ENCODE data around the gene TIE1. TPM values are rescaled to one million over a fixed set of nuclear protein-coding genes. Genes with fewer than 3 reads are reported as not detected.

TIE1 gene
- total RNA-seq, 1 donor from 2014 or later: 0.94 TPM

GRCh38 chr1:43293896-43294760, 6.7 kb upstream of the TIE1 start:
- DNase-seq (ENCODE audit: low read depth): peak; percentile 96

DNA sequence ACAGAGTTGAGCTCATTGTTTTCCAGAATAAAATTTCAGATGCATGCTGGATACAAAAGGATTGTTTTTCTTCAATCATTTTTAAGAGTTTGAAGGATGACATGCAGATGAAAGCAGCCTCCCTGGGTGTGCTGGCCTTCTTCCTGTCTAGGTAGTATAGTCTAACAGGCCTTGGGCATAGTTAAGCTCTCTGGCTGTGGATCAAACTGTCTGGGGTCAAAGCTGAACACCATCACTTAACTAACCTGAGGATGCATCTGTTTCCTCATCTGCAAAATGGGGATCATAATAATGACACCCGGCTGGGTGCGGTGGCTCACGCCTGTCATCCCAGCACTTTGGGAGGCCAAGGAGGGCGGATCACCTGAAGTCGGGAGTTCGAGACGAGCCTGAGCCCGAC, 6.0 kb upstream of the TIE1 start:
- no peak for DNase-seq (ENCODE audit: low read depth)

- DNase-seq (ENCODE audit: low read depth): peak; percentile 67
Measured at GRCh38 chr1:43296207-43296606, 4.6 kb upstream of the TIE1 start.

GRCh38 chr1:43298055-43298454, 2.7 kb upstream of the TIE1 start:
- no peak for DNase-seq (ENCODE audit: low read depth)

DNA sequence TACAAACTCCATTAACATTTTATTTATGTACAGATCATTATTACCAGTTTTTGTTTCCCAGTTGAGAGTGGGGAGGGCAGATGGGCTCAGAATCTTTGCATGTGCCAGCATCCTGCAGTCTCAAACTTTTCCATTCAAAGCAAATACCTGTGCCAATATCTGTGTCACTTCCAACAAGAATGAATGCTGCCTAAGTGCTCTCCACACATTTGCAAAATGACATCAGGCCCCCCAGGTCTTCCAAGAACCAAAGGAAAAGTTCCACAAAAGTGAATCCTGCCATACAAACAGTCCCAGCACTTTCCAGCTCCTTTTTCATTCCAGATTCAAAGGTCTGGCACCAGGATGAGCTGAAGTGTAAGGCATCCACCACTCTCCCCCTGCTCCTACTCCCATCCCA, 1.7 kb upstream of the TIE1 start:
- no peak for DNase-seq (ENCODE audit: low read depth)

- no peak for DNase-seq (ENCODE audit: low read depth)
Measured at GRCh38 chr1:43302201-43302600, 1.4 kb downstream of the TIE1 start.

DNA sequence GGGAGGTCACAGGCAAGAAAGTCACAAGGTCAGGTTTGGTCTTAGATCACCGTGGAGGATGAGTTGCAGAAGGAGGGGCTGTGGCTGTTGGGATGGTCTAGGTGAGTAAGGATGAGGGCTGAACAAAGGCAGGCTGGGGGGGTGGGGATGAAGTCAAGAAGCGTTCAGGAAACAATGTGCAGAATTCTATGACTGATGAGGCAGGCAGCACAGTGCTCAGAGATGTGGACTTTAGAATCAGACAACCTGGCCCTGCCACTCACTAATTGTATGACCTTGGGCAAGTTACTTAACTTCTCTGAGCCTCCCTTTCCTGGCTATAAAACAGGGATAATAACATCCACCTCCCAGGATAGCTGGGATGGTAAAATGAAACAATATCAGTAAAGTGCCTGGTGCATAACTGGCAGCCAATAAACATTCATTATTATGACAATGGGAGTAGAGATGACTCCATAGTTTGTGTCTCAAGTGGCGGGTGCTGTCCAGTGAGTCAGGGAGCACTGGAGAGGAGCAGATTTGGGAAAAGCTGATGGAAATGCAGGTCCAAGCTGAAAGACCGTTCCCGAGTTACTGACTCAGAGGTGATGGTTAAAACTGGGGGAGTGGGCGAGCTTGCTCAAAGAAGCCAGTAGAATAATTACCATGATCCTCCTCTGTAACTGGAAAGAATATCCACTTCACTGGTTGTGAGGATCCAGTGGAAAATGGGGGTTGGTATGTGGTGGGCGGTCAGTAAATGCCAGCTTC, 2.1 kb downstream of the TIE1 start:
- DNase-seq (ENCODE audit: low read depth): peak; percentile 27

- no peak for DNase-seq (ENCODE audit: low read depth)
Measured at GRCh38 chr1:43303471-43304313, 2.9 kb downstream of the TIE1 start.

- no peak for DNase-seq (ENCODE audit: low read depth)
Measured at GRCh38 chr1:43304314-43304681, 3.5 kb downstream of the TIE1 start.

DNA sequence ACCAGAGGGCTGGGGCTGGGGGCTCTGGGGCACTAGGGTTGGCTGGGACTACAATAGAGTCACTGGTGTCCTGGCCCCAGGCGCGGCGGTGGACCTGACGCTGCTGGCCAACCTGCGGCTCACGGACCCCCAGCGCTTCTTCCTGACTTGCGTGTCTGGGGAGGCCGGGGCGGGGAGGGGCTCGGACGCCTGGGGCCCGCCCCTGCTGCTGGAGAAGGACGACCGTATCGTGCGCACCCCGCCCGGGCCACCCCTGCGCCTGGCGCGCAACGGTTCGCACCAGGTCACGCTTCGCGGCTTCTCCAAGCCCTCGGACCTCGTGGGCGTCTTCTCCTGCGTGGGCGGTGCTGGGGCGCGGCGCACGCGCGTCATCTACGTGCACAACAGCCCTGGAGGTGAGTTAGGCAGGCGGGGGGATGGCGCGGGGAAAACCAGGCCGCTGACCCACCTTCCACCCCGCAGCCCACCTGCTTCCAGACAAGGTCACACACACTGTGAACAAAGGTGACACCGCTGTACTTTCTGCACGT, 4.1 kb downstream of the TIE1 start:
- DNase-seq (ENCODE audit: low read depth): no peak

DNA sequence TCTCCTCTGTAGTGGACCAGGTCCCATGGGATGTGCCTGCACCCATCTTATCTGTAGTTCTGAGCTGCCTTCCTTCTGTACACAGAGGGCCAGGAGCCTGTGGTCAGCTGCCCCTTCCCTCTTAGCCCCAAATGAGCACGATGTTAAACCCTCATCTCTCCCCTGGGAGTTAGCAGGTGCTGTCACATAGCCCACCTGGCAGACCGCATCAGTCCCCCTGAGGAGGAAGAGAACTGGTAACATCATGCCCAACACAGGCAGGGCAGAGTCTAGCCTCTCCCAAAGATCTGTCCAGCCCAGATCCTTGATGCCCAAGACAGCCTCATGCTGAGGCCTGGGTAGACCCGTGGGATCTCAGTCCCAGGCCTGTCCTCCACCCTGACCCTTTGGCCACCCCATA, 4.7 kb downstream of the TIE1 start:
- no peak for DNase-seq (ENCODE audit: low read depth)

- DNase-seq (ENCODE audit: low read depth): no peak
Measured at GRCh38 chr1:43305926-43306687, 5.3 kb downstream of the TIE1 start.

GRCh38 chr1:43306688-43307457, 6.1 kb downstream of the TIE1 start:
- DNase-seq (ENCODE audit: low read depth): no peak

DNA sequence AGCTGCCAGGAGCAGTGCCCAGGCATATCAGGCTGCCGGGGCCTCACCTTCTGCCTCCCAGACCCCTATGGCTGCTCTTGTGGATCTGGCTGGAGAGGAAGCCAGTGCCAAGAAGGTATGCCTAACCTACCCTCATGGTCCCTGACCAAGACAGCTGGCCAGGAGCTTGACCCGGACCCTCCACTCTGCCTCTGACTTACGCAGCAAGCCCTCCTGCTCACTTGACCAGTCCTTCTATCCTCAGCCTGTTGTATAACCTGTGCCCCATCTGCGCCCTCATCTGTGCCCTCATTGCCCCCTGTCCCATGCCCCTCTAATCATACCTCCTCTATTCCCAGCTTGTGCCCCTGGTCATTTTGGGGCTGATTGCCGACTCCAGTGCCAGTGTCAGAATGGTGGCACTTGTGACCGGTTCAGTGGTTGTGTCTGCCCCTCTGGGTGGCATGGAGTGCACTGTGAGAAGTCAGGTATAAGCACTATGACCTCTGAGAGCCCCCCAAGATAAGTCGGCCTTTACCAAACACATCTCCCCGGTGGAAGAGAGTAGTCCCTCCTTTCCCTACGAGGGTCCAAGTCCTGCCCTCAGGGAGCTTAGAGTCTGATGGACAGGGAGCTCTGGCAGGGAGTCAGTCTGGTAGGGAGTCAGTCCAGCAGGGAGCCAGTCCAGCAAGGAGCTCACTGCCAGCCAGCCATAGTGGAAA, 6.8 kb downstream of the TIE1 start:
- DNase-seq (ENCODE audit: low read depth): no peak

GRCh38 chr1:43308635-43309404, 8.0 kb downstream of the TIE1 start:
- no peak for DNase-seq (ENCODE audit: low read depth)

GRCh38 chr1:43309405-43310025, 8.7 kb downstream of the TIE1 start:
- DNase-seq (ENCODE audit: low read depth): peak; percentile 11

GRCh38 chr1:43311521-43311920, 10.7 kb downstream of the TIE1 start:
- no peak for DNase-seq (ENCODE audit: low read depth)

DNA sequence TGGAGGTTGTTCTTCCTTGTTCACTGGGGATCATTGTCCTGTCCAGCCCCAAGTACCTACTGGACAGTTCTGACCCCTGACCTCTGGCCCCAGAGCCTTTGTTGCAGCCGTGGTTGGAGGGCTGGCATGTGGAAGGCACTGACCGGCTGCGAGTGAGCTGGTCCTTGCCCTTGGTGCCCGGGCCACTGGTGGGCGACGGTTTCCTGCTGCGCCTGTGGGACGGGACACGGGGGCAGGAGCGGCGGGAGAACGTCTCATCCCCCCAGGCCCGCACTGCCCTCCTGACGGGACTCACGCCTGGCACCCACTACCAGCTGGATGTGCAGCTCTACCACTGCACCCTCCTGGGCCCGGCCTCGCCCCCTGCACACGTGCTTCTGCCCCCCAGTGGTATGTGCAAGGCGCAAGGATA, 11.4 kb downstream of the TIE1 start:
- DNase-seq (ENCODE audit: low read depth): no peak

All from renal cortical epithelial cell (primary cell).